ENCODE results near the gene KDM7A. TPM values are rescaled to one million over a fixed set of nuclear protein-coding genes. Genes with fewer than 3 reads are reported as not detected.

KDM7A gene
- total RNA-seq, 4 donors from 2014 or later: 21.9 to 84.2 (median 54.6) TPM

DNA sequence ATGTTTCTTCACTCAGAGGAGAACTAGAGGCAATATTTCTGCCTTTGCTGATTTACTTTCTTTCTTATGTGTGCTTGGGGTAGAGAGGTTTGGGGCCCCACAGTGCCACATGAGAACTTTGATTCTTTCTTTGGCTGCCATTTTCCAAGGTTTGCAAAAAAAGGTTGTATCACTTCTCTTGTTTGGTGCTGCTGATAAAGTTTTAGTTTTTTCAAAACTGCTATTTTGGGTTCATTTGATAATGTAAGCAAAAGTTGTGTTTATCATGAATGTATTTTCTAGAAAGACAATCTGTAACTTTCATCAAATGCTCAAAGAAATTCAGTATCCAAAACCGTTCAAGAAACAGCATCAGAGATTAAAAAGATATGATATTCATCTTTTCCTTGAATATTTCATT lies 83.4 kb downstream of the KDM7A start:
- intact Hi-C loops (cut with DNase I; ENCODE audit: low total_unique reads): no loop called here
- Histone ChIP-seq H3K9me3 (no peaks in the 10 kb centered on the region), H3K27me3 (no peaks in the 10 kb centered on the region), H3K4me3 (no peak overlapping the region), H3K4me1 (peaks cover 0 to 6% (median 0%) of the 10 kb centered on the region in 4 donors), H3K27ac (no peak overlapping the region), H3K36me3 (peaks cover 0 to 81% (median 40%) of the 10 kb centered on the region in 4 donors)
- no peak for DNase-seq
- in situ Hi-C loops (cut with MboI; ENCODE audit: low pct_ligation_motif_present in 1 of 4, low pct_unique_long_range_greater_than_20kb in 1 of 4, low sequenced_read_pairs in 3 of 4): loop anchor here in 1 of 4 donors (25.0 kb wide), 1 partner anchor 244 kb away; no protein-coding TSS in a partner anchor
- WGBS, 2 donors (ENCODE audit: low coverage in 1 of 2): 85 to 88% methylated on average over 1 of the region's 1 CpG
- TF ChIP-seq POLR2A (IDR thresholded peaks at IDR 0.05) (no peak), POLR2AphosphoS5 (IDR thresholded peaks at IDR 0.05) (no peak), EP300 (IDR thresholded peaks at IDR 0.05; ENCODE audit: low read depth) (no peak)
- TF ChIP-seq, protein P1, sequence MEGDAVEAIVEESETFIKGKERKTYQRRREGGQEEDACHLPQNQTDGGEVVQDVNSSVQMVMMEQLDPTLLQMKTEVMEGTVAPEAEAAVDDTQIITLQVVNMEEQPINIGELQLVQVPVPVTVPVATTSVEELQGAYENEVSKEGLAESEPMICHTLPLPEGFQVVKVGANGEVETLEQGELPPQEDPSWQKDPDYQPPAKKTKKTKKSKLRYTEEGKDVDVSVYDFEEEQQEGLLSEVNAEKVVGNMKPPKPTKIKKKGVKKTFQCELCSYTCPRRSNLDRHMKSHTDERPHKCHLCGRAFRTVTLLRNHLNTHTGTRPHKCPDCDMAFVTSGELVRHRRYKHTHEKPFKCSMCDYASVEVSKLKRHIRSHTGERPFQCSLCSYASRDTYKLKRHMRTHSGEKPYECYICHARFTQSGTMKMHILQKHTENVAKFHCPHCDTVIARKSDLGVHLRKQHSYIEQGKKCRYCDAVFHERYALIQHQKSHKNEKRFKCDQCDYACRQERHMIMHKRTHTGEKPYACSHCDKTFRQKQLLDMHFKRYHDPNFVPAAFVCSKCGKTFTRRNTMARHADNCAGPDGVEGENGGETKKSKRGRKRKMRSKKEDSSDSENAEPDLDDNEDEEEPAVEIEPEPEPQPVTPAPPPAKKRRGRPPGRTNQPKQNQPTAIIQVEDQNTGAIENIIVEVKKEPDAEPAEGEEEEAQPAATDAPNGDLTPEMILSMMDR (IDR thresholded peaks at IDR 0.05): no peak

DNA sequence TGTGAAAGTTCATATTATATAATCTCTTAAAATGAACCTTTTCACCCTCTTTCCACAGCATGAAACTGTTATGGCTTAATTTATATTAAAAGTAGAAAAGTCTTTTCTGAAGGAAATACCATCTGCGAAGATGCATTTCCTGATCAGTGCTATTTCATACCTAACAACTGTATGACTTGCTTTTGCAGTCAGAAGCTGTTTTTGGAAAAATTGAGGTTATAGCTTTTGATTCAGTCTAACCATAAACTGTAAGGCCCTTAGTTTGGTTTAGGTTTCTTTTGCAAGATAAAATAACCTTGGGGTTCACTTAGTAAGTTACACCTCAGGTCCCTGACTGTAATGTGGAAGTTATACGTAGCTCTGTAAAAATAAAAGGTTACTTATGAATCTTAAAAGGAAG lies 91.3 kb downstream of the KDM7A start:
- no peaks in the 10 kb centered on the region for H3K9me3 ChIP-seq
- no peak for DNase-seq
- H3K27ac ChIP-seq: no peak overlapping the region
- H3K4me3 ChIP-seq: no peak overlapping the region
- H3K27me3 ChIP-seq: no peaks in the 10 kb centered on the region
- H3K4me1 ChIP-seq: peaks cover 0 to 4% (median 0%) of the 10 kb centered on the region in 4 donors
- no peak for TF ChIP-seq EP300 (IDR thresholded peaks at IDR 0.05; ENCODE audit: low read depth)
- no peak for TF ChIP-seq POLR2AphosphoS5 (IDR thresholded peaks at IDR 0.05)
- TF ChIP-seq POLR2A (IDR thresholded peaks at IDR 0.05): no peak
- TF ChIP-seq, protein P1 (IDR thresholded peaks at IDR 0.05): no peak
- intact Hi-C loops (cut with DNase I; ENCODE audit: low total_unique reads) (no loop called here), in situ Hi-C loops (cut with MboI; ENCODE audit: low pct_ligation_motif_present in 1 of 4, low pct_unique_long_range_greater_than_20kb in 1 of 4, low sequenced_read_pairs in 3 of 4) (loop anchor here in 1 of 4 donors (25.0 kb wide), 1 partner anchor 252 kb away; no protein-coding TSS in a partner anchor)
- WGBS, 2 donors (ENCODE audit: low coverage in 1 of 2): 83 to 86% methylated on average over 2 of the region's 2 CpGs
- peaks cover 0 to 16% (median 4%) of the 10 kb centered on the region in 4 donors for H3K36me3 ChIP-seq

DNA sequence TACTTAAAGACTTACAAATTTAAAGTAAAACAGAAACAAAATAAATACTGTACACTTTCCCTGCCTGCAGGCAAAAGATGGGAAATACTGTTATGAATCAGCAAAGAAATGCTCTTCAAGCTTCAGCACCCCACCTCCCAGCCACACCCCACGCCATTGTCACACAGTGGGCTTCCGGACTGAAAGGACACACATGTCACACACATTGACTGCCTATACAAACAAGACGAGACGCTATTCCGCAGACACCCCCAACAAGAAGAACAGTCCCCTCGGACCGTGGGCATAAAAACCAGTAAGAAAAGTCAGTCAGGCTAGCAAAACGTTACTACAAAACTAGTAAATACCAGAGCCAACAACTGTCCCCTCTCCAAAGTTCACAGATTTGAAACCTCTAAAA lies 91.8 kb downstream of the KDM7A start:
- Histone ChIP-seq H3K27ac (no peak overlapping the region), H3K27me3 (no peaks in the 10 kb centered on the region), H3K4me3 (no peak overlapping the region), H3K4me1 (peaks cover 0 to 4% (median 0%) of the 10 kb centered on the region in 4 donors), H3K9me3 (no peaks in the 10 kb centered on the region), H3K36me3 (peaks cover 0 to 13% (median 2%) of the 10 kb centered on the region in 4 donors)
- TF ChIP-seq, protein P1 (IDR thresholded peaks at IDR 0.05): no peak
- no peak for TF ChIP-seq POLR2A (IDR thresholded peaks at IDR 0.05)
- no peak for TF ChIP-seq EP300 (IDR thresholded peaks at IDR 0.05; ENCODE audit: low read depth)
- no peak for TF ChIP-seq POLR2AphosphoS5 (IDR thresholded peaks at IDR 0.05)
- no peak for DNase-seq
- 67 to 93% methylated on average over 5 to 8 of the region's 8 CpGs for WGBS, 2 donors (ENCODE audit: low coverage in 1 of 2)
- intact Hi-C loops (cut with DNase I; ENCODE audit: low total_unique reads) (no loop called here), in situ Hi-C loops (cut with MboI; ENCODE audit: low pct_ligation_motif_present in 1 of 4, low pct_unique_long_range_greater_than_20kb in 1 of 4, low sequenced_read_pairs in 3 of 4) (loop anchor here in 1 of 4 donors (25.0 kb wide), 1 partner anchor 252 kb away; no protein-coding TSS in a partner anchor)

DNA sequence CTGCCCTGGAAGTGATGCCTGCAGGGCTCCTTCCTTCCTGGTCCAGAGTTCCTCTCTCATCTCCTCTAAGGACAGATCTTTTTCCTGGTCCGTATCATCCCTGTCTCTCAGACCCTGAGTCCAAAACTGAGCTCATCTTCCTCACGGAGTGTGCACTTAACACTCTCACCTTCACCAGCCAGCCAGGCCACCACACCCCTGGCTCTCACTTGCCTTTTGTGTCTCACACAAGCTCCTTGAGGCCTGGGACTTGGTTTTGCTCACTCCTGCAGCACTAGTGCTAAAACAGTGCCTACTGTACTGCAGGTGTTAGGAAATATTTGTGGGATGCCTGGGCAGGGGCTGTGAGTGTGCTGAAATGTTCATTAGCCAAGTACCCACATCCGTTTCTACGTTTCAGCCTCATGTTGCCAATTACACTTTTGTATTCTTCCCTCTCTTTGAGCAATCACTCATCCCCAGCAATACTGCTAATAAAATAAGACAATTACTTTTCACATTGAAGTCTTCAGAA lies 92.6 kb downstream of the KDM7A start:
- no peak overlapping the region for H3K27ac ChIP-seq
- in situ Hi-C loops (cut with MboI; ENCODE audit: low pct_ligation_motif_present in 1 of 4, low pct_unique_long_range_greater_than_20kb in 1 of 4, low sequenced_read_pairs in 3 of 4): loop anchor here in 1 of 4 donors (25.0 kb wide), 1 partner anchor 253 kb away; no protein-coding TSS in a partner anchor

More for the DNA sequence above, 92.6 kb downstream of the KDM7A start:
- Histone ChIP-seq H3K36me3 (peaks cover 0 to 5% (median 0%) of the 10 kb centered on the region in 4 donors), H3K27me3 (no peaks in the 10 kb centered on the region), H3K4me1 (peaks cover 0 to 4% (median 0%) of the 10 kb centered on the region in 4 donors), H3K4me3 (no peak overlapping the region), H3K9me3 (no peaks in the 10 kb centered on the region)
- no peak for DNase-seq
- intact Hi-C loops (cut with DNase I; ENCODE audit: low total_unique reads): no loop called here
- TF ChIP-seq, protein P1 (IDR thresholded peaks at IDR 0.05): no peak
- peak in 1 of 3 donors; percentile 2 for TF ChIP-seq POLR2AphosphoS5 (IDR thresholded peaks at IDR 0.05)
- WGBS, 2 donors (ENCODE audit: low coverage in 1 of 2): 60 to 88% methylated on average over 2 to 4 of the region's 4 CpGs

All from transverse colon (tissue), 4 donors.